ENCODE data around the gene TLE2.

TLE2 gene

DNA sequence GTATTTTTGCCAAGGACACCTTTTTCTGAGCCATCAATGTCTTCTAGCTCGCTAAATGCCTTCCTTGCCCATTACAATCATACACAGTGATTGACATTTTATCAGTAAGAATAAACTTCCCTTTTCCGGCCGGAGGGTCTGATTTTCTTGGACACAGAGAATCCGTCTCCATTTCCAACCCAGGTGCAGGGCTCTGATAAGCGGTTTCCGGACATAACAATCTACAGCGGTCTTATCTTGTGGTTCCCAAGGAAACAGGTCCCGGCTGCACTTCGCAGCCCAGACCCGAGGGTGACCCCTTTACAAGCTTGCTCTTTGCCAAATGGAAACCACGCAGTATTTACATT, 79.2 kb downstream of the TLE2 start:
- no peak for DNase-seq (ENCODE audit: low read depth)
